GM23338 (cell line): ENCODE measurements around the gene SLC39A11. TPM values are rescaled to one million over a fixed set of nuclear protein-coding genes. Genes with fewer than 3 reads are reported as not detected.

Experiments
- ATAC-seq: fragments of 200-7000 bp; cut with Tn5 transposase; 3 replicates; pipeline ENCODE4 v1.9.1; 2020
- DNase-seq: peaks from one replicate; pipeline ENCODE4 v3.0.0-alpha.2; 2015; ENCODE audit warnings: low spot score
- H2AFZ ChIP-seq: fragments of 200-600 bp; sonication (generic); 2 replicates; pipeline ENCODE4 v1.8.0; 2016; ENCODE audit warnings: antibody characterized with exemption, mild to moderate bottlenecking, moderate library complexity
- H3F3A ChIP-seq: fragments of 200-600 bp; sonication (generic); replicated peaks from 2 replicates; pipeline ENCODE4 v1.8.0; 2017; ENCODE audit warnings: antibody characterized with exemption, mixed run types, low read depth
- H3K27ac ChIP-seq: fragments of 200-600 bp; sonication (generic); 2 replicates; pipeline ENCODE4 v1.6.1; 2016; ENCODE audit warnings: low read depth
- H3K27me3 ChIP-seq: fragments of 200-600 bp; sonication (generic); 2 replicates; pipeline ENCODE4 v1.8.0; 2016; ENCODE audit warnings: mild to moderate bottlenecking, mixed run types, moderate library complexity; ENCODE audit not compliant: insufficient read depth
- H3K36me3 ChIP-seq: fragments of 200-600 bp; sonication (generic); 2 replicates; pipeline ENCODE4 v1.8.0; 2016; ENCODE audit warnings: mild to moderate bottlenecking; ENCODE audit not compliant: insufficient read depth
- H3K4me1 ChIP-seq: fragments of 200-600 bp; sonication (generic); 2 replicates; pipeline ENCODE4 v1.8.0; 2016; ENCODE audit warnings: mild to moderate bottlenecking, moderate library complexity; ENCODE audit not compliant: insufficient read depth
- H3K4me2 ChIP-seq: fragments of 200-600 bp; sonication (generic); 2 replicates; pipeline ENCODE4 v1.7.1; 2017; ENCODE audit warnings: mixed run types
- H3K4me3 ChIP-seq: fragments of 200-600 bp; sonication (generic); 2 replicates; pipeline ENCODE4 v1.6.1; 2016; ENCODE audit warnings: mixed run types
- H3K79me2 ChIP-seq: fragments of 200-600 bp; sonication (generic); replicated peaks from 2 replicates; pipeline ENCODE4 v1.8.0; 2017; ENCODE audit warnings: mild to moderate bottlenecking; ENCODE audit not compliant: insufficient read depth
- H3K9me2 ChIP-seq: fragments of 200-600 bp; sonication (generic); 2 replicates; pipeline ENCODE4 v1.8.0; 2017; ENCODE audit not compliant: insufficient read depth
- H4K20me1 ChIP-seq: fragments of 200-600 bp; sonication (generic); replicated peaks from 2 replicates; pipeline ENCODE4 v1.8.0; 2017; ENCODE audit warnings: mild to moderate bottlenecking; ENCODE audit not compliant: insufficient read depth
- H3K27ac Mint-ChIP-seq: 2 replicates; pipeline ENCODE4 v1.8.0; 2020; ENCODE audit warnings: inconsistent platforms, mild to moderate bottlenecking, moderate library complexity, mixed read lengths
- H3K27me3 Mint-ChIP-seq: 3 replicates; pipeline ENCODE4 v1.8.0; 2022; ENCODE audit warnings: low read depth, mild to moderate bottlenecking, moderate library complexity, mixed read lengths, inconsistent platforms; ENCODE audit not compliant: insufficient read depth, poor library complexity
- H3K36me3 Mint-ChIP-seq: 3 replicates; pipeline ENCODE4 v1.8.0; 2021; ENCODE audit warnings: low read depth, mild to moderate bottlenecking, inconsistent platforms, moderate library complexity, mixed read lengths
- H3K4me1 Mint-ChIP-seq: 3 replicates; pipeline ENCODE4 v1.8.0; 2020; ENCODE audit warnings: mild to moderate bottlenecking, inconsistent platforms, mixed read lengths
- H3K4me3 Mint-ChIP-seq: 3 replicates; pipeline ENCODE4 v1.8.0; 2021; ENCODE audit warnings: moderate library complexity, mild to moderate bottlenecking, inconsistent platforms, mixed read lengths
- H3K9me3 Mint-ChIP-seq: 3 replicates; pipeline ENCODE4 v1.8.0; 2020; ENCODE audit warnings: moderate library complexity, mild to moderate bottlenecking, inconsistent platforms, mixed read lengths
- CREB1 ChIP-seq: fragments of 250-450 bp; sonication (Bioruptor Pico); IDR thresholded peaks from 2 replicates; pipeline ENCODE4 v1.5.0; 2020; ENCODE audit warnings: low read depth, mild to moderate bottlenecking, moderate library complexity
- EZH2phosphoT487 ChIP-seq: fragments of 200-600 bp; sonication (generic); IDR thresholded peaks from one replicate; pipeline ENCODE4 v1.8.1; 2018; ENCODE audit warnings: antibody characterized with exemption; ENCODE audit not compliant: unreplicated experiment
- JUNB ChIP-seq: IDR thresholded peaks from one replicate; pipeline ENCODE4 v1.6.1; 2016; ENCODE audit warnings: antibody characterized with exemption; ENCODE audit not compliant: unreplicated experiment
- STAT1 ChIP-seq: IDR thresholded peaks from one replicate; pipeline ENCODE4 v1.6.1; 2016; ENCODE audit warnings: antibody characterized with exemption; ENCODE audit not compliant: unreplicated experiment
- ZNF114 ChIP-seq: fragments of 250-450 bp; sonication (Bioruptor Pico); IDR thresholded peaks from 2 replicates; pipeline ENCODE4 v1.5.0; 2020; ENCODE audit warnings: mild to moderate bottlenecking, moderate library complexity
- ZNF462 ChIP-seq: fragments of 250-450 bp; sonication (Bioruptor Pico); IDR thresholded peaks from 2 replicates; pipeline ENCODE4 v1.5.0; 2020; ENCODE audit warnings: mild to moderate bottlenecking, moderate library complexity
- polyA plus RNA-seq: library from polyadenylated mRNA; unstranded; fragments of >200 nt; fragmentation: Nextera tagmentation; extraction: Ambion mirVana; gene quantifications from 2 replicates; pipeline ENCODE4 v1.2.1, GENCODE V29; 2016
- total RNA-seq: library from RNA; depleted of rRNA; stranded (reverse); fragments of >200 nt; shearing (Covaris generic); gene quantifications from 2 replicates; pipeline ENCODE4 v1.2.3, GENCODE V29; 2014
- TF ChIP-seq, protein P1 (sequence below), 2 experiments: fragments of 200-600 bp in 1 of 2; sonication (generic) in 1 of 2; conservative IDR thresholded peaks; 2 replicates each; pipeline versions ENCODE4 v1.5.1 to v1.6.1; 2016 to 2017; ENCODE audit warnings: antibody characterized with exemption in 2 of 2, low read depth in 2 of 2, mild to moderate bottlenecking in 2 of 2, moderate library complexity in 1 of 2

The SLC39A11 gene
- total and polyA plus RNA-seq, 2 experiments from 2014 or later, result 10.8 to 18.1 TPM

DNA sequence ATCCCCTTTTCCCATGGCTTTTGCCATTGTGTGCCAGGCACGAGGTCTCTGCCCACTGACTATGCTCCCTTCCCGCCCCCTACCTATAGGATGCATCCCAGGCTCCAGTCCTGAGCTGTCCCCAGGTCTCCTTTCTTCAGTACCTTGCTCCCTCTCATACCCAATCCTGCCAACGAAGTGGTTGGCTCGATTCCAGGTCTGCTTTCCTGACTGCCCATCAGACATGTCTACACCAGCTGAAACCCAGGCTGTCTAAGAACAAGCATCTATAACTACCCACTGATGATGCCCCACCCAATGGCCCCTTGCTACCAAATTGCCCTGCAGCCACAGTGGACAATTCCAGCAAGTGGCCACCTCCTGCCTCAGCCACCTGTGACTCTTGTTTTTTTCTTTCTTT is 492.6 kb downstream of the SLC39A11 start:
- Histone ChIP-seq H2AFZ (no peak overlapping the region), H4K20me1 (no peaks in the 10 kb centered on the region), H3K4me2 (no peak overlapping the region), H3K79me2 (no peaks in the 10 kb centered on the region), H3K27ac (no peak overlapping the region), H3K27me3 (no peaks in the 10 kb centered on the region), H3K36me3 (no peaks in the 10 kb centered on the region), H3K9me2 (no peaks in the 10 kb centered on the region), H3F3A (0 out of 2 replicates have a peak, but pooled peaks cover 3% of the 10 kb centered on the region), H3K4me3 (no peak overlapping the region), H3K4me1 (peaks cover 12% of the 10 kb centered on the region)
- H3K27ac Mint-ChIP-seq, result no peak overlapping the region
- H3K4me3 Mint-ChIP-seq, result no peak overlapping the region
- H3K27me3 Mint-ChIP-seq, result peaks cover 7% of the 10 kb centered on the region
- H3K9me3 Mint-ChIP-seq, result no peaks in the 10 kb centered on the region
- ATAC-seq (no peak), DNase-seq (no peak)
- peaks cover 23% of the 10 kb centered on the region for H3K4me1 Mint-ChIP-seq
- TF ChIP-seq ZNF114 (no peak), EZH2phosphoT487 (no peak), JUNB (no peak)
- no peaks in the 10 kb centered on the region for H3K36me3 Mint-ChIP-seq

DNA sequence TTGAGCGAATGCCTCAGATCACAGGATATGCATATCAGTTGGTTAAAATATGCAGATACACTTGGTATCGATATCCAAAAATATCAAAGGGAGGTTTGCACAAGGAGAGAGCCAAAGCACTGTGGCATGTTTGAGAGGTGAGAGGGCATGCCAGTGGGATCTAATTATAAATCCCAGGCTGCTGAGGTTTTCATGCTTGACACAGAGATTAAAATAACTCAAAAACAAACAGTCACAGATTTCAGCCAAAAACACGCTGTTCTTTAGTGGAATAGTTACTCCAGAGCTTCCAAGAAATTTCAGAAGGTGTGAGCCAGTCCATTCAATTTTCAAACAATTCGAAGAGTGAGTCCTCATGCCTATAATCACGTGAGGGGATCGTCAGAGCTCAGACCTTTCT is 493.8 kb downstream of the SLC39A11 start:
- no peak for TF ChIP-seq ZNF462 (CRISPR knock-in tag)
- TF ChIP-seq CREB1, result no peak
- no peak for TF ChIP-seq STAT1
- TF ChIP-seq, protein P1, sequence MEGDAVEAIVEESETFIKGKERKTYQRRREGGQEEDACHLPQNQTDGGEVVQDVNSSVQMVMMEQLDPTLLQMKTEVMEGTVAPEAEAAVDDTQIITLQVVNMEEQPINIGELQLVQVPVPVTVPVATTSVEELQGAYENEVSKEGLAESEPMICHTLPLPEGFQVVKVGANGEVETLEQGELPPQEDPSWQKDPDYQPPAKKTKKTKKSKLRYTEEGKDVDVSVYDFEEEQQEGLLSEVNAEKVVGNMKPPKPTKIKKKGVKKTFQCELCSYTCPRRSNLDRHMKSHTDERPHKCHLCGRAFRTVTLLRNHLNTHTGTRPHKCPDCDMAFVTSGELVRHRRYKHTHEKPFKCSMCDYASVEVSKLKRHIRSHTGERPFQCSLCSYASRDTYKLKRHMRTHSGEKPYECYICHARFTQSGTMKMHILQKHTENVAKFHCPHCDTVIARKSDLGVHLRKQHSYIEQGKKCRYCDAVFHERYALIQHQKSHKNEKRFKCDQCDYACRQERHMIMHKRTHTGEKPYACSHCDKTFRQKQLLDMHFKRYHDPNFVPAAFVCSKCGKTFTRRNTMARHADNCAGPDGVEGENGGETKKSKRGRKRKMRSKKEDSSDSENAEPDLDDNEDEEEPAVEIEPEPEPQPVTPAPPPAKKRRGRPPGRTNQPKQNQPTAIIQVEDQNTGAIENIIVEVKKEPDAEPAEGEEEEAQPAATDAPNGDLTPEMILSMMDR (conservative IDR thresholded peaks at IDR 0.05; ENCODE audit: low read depth in 2 of 2), result no peak
- TF ChIP-seq ZNF114, result no peak

More for the DNA sequence above, 493.8 kb downstream of the SLC39A11 start:
- ATAC-seq, result no peak
- Histone ChIP-seq H2AFZ (no peak overlapping the region), H3F3A (0 out of 2 replicates have a peak, but pooled peaks cover 3% of the 10 kb centered on the region), H3K4me1 (peaks cover 11% of the 10 kb centered on the region), H3K79me2 (no peaks in the 10 kb centered on the region), H4K20me1 (no peaks in the 10 kb centered on the region), H3K27me3 (no peaks in the 10 kb centered on the region), H3K27ac (no peak overlapping the region), H3K4me3 (no peak overlapping the region), H3K9me2 (no peaks in the 10 kb centered on the region), H3K4me2 (no peak overlapping the region), H3K36me3 (no peaks in the 10 kb centered on the region)
- DNase-seq, result no peak
- Mint-ChIP-seq H3K27ac (no peak overlapping the region), H3K27me3 (peaks cover 7% of the 10 kb centered on the region), H3K36me3 (no peaks in the 10 kb centered on the region), H3K4me1 (peaks cover 26% of the 10 kb centered on the region), H3K9me3 (no peaks in the 10 kb centered on the region), H3K4me3 (no peak overlapping the region)
